Colonic mucosa (tissue), 4 donors: ENCODE results near the gene PLD1. TPM values are rescaled to one million over a fixed set of nuclear protein-coding genes. Genes with fewer than 3 reads are reported as not detected.

Experiments
- DNase-seq: peaks from one replicate; pipeline ENCODE4 v3.0.0-alpha.2; 2020
- H3K27ac ChIP-seq: fragments of 200-600 bp; one replicate; pipeline ENCODE4 v1.8.0; 2021
- H3K27me3 ChIP-seq: fragments of 200-600 bp; one replicate; pipeline ENCODE4 v1.8.0; 2021
- H3K36me3 ChIP-seq: fragments of 200-600 bp; one replicate; pipeline ENCODE4 v1.8.0; 2021
- H3K4me1 ChIP-seq: fragments of 200-600 bp; one replicate; pipeline ENCODE4 v1.8.0; 2021; ENCODE audit warnings: mild to moderate bottlenecking
- H3K4me3 ChIP-seq: fragments of 200-600 bp; one replicate; pipeline ENCODE4 v1.8.0; 2021
- H3K9ac ChIP-seq, 2 donors: one replicate each; pipeline ENCODE4 v1.7.0; 2013; ENCODE audit warnings: control low read depth in 2 of 2, low read depth in 2 of 2, low read length in 2 of 2
- H3K9me3 ChIP-seq: fragments of 200-600 bp; one replicate; pipeline ENCODE4 v1.8.0; 2021
- CTCF ChIP-seq: fragments of 200-600 bp; IDR thresholded peaks from one replicate; pipeline ENCODE4 v1.8.0; 2022; ENCODE audit warnings: antibody characterized with exemption, mild to moderate bottlenecking
- intact Hi-C: fragments of 100-400 bp; cut with DNase I; formaldehyde crosslinking; loops from one replicate; pipeline ENCODE4 v1.14.1; 2022
- total RNA-seq, 2 donors: library from RNA; stranded (reverse); fragmentation: NEBNext Ultra II Directional in 1 of 2; extraction: Animal tissue kit (Norgen Biotek cat#: 25700) in 1 of 2; gene quantifications; one replicate each; pipeline ENCODE4 v1.2.1, GENCODE V29; 2021
- donor health status: healthy.
- donor health status: DM: no; HTN: no; CAD: no.
- donor health status: DM: no; HTN: no; CAD: no.

Gene PLD1
- total RNA-seq, 2 donors from 2014 or later = 49.6 to 81.3 TPM

- Histone ChIP-seq H3K4me3 (no peak overlapping the region), H3K27ac (no peak overlapping the region), H3K4me1 (peaks cover 6% of the 10 kb centered on the region), H3K27me3 (no peaks in the 10 kb centered on the region), H3K9ac (no peak overlapping the region), H3K36me3 (no peaks in the 10 kb centered on the region), H3K9me3 (no peaks in the 10 kb centered on the region)
- intact Hi-C loops = no loop called here
- no peak for TF ChIP-seq CTCF
- no peak for DNase-seq
Measured at GRCh38 chr3:171835116-171835515, 24.8 kb upstream of the PLD1 start.

GRCh38 chr3:171834461-171834801 lies 24.1 kb upstream of the PLD1 start:
- no peak for DNase-seq
- no peak overlapping the region for H3K27ac ChIP-seq
- H3K9ac ChIP-seq = no peak overlapping the region
- H3K9me3 ChIP-seq = no peaks in the 10 kb centered on the region
- no peak overlapping the region for H3K4me3 ChIP-seq
- no peaks in the 10 kb centered on the region for H3K36me3 ChIP-seq
- no peaks in the 10 kb centered on the region for H3K27me3 ChIP-seq
- no peak for TF ChIP-seq CTCF
- H3K4me1 ChIP-seq = peaks cover 6% of the 10 kb centered on the region
- intact Hi-C loops = no loop called here

- no peak for DNase-seq
- intact Hi-C loops = no loop called here
- Histone ChIP-seq H3K9ac (no peak overlapping the region), H3K27ac (no peak overlapping the region), H3K9me3 (no peaks in the 10 kb centered on the region), H3K4me3 (no peak overlapping the region), H3K36me3 (no peaks in the 10 kb centered on the region), H3K27me3 (no peaks in the 10 kb centered on the region), H3K4me1 (peaks cover 3% of the 10 kb centered on the region)
- peak; percentile 34 for TF ChIP-seq CTCF
Measured at GRCh38 chr3:171833789-171834460, 23.6 kb upstream of the PLD1 start.

GRCh38 chr3:171832989-171833388 lies 22.7 kb upstream of the PLD1 start:
- H3K27me3 ChIP-seq = no peaks in the 10 kb centered on the region
- H3K36me3 ChIP-seq = no peaks in the 10 kb centered on the region
- DNase-seq = no peak
- no peaks in the 10 kb centered on the region for H3K4me1 ChIP-seq
- no peak overlapping the region for H3K27ac ChIP-seq
- no peak overlapping the region for H3K9ac ChIP-seq
- no peak for TF ChIP-seq CTCF
- no peak overlapping the region for H3K4me3 ChIP-seq
- H3K9me3 ChIP-seq = no peaks in the 10 kb centered on the region
- intact Hi-C loops = no loop called here

GRCh38 chr3:171831936-171832335 lies 21.7 kb upstream of the PLD1 start:
- no peak overlapping the region for H3K9ac ChIP-seq
- H3K27me3 ChIP-seq = no peaks in the 10 kb centered on the region
- no peak for DNase-seq
- no peaks in the 10 kb centered on the region for H3K36me3 ChIP-seq
- H3K4me1 ChIP-seq = no peaks in the 10 kb centered on the region
- H3K27ac ChIP-seq = no peak overlapping the region
- H3K9me3 ChIP-seq = no peaks in the 10 kb centered on the region
- TF ChIP-seq CTCF = no peak
- H3K4me3 ChIP-seq = no peak overlapping the region
- intact Hi-C loops = no loop called here
